Fibroblast of the conjunctiva (primary cell): Measurements from ENCODE around the gene PSAPL1.

Experiments used
- DNase-seq: peaks from one replicate; pipeline ENCODE4 v3.0.0-alpha.2; 2010; ENCODE audit warnings: low read depth

The PSAPL1 gene

GRCh38 chr4:7434766-7435150 is at the start of gene PSAPL1:
PSAPL1 (minus strand) TSS chr4:7434930; CDS start chr4:7434879, 51 bp downstream.
- DNase-seq = no peak

DNA sequence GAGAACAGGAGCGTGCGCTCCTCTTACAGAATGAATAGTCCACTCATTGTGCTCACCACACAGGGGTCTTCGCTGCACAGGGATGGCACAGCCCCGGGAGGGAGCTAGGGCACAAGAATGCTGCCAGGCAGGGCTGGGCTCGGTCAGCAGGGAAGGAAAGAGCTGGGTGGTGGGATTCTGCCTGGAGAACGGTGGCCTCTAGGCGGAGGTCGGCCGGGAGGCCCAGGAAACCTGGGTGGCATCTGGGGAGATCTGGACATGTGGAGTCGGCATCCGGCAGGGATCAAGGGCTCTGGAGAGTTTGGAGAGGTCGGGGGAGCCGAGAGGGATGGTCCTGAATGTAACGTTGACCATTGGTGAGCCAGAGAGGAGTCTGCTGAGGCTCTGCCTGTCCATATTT is 46.5 kb upstream of the PSAPL1 start:
- DNase-seq = no peak

GRCh38 chr4:7480423-7480822 is 45.7 kb upstream of the PSAPL1 start:
- DNase-seq = no peak

DNA sequence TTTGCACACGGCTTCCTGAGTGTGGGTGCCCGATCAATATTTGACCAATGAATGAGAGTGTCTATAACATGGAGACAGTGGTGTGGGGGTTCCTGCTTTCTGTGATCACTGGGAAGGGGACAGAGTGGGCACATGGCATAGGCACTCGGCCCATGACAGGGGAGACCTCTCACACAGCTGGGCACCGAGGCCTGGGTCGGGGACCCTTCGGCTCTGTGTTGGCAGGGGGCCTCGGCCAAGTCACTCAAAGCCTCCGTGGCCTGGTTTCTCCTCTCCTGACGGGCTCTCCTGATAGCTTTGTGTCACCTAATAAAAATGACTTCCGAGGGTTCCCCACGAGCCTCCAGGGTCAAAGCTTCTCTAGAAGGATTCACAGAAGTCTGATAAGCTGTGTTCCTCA is 43.9 kb upstream of the PSAPL1 start:
- DNase-seq = no peak

- no peak for DNase-seq
Observed at GRCh38 chr4:7477695-7478094, 43.0 kb upstream of the PSAPL1 start.

GRCh38 chr4:7476820-7477219 is 42.1 kb upstream of the PSAPL1 start:
- no peak for DNase-seq

- DNase-seq = no peak
Observed at GRCh38 chr4:7475207-7475606, 40.5 kb upstream of the PSAPL1 start.

GRCh38 chr4:7474320-7474719 is 39.6 kb upstream of the PSAPL1 start:
- no peak for DNase-seq

DNA sequence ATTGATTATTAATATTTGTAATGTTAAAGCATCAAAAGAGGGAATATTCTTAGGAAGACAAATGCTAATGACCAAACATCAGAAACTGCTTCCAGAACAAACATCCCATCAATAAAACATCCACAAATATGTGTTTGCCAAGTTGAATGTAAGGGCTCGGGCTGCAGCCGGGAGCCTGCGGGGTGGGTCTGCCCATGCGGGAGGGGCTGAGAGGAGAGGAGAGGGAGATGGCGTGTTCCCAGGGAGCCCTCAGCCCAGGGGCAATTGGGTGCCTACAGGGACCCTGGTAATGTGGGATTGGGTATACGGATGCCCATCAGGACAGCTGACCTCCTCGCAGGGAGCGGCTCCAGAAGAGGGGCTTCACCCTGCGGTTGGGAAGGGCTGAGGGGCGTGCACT is 38.4 kb upstream of the PSAPL1 start:
- DNase-seq = no peak

GRCh38 chr4:7472442-7473013 is 37.8 kb upstream of the PSAPL1 start:
- DNase-seq = no peak

DNA sequence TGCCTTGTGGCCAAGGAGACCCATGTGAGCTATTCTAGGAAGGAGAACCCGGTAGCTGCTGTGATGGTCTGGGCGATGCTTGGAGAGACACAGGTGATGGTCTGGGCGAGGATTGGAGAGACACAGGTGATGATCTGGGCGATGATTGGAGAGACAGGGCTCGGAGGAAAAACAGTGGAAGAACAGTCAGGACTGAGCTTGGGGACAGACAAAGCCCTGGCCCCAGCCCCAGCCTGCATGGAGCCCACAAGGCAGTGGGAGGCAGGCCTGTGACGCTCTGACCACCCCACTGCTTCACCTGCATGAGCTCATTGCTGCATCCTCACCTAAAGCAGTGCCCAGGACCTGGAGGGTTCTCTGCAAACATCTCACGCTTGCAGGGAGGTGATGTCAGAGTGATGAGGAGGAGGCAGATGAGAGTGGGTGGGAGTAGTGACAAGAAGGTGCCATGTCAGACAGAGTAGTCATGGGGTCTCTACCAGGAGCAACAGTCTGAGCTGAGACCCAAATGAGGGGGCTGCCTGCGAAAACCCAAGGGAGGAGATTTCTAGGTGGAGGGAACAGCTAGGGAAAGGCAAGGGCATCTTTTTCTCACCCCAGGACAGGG is 35.9 kb upstream of the PSAPL1 start:
- no peak for DNase-seq

GRCh38 chr4:7470111-7470510 is 35.4 kb upstream of the PSAPL1 start:
- DNase-seq = no peak

GRCh38 chr4:7469023-7469422 is 34.3 kb upstream of the PSAPL1 start:
- no peak for DNase-seq

GRCh38 chr4:7467471-7467870 is 32.7 kb upstream of the PSAPL1 start:
- no peak for DNase-seq

- DNase-seq = no peak
Observed at GRCh38 chr4:7466904-7467303, 32.2 kb upstream of the PSAPL1 start.

- DNase-seq = no peak
Observed at GRCh38 chr4:7466215-7466614, 31.5 kb upstream of the PSAPL1 start.

- DNase-seq = no peak
Observed at GRCh38 chr4:7465017-7465416, 30.3 kb upstream of the PSAPL1 start.

DNA sequence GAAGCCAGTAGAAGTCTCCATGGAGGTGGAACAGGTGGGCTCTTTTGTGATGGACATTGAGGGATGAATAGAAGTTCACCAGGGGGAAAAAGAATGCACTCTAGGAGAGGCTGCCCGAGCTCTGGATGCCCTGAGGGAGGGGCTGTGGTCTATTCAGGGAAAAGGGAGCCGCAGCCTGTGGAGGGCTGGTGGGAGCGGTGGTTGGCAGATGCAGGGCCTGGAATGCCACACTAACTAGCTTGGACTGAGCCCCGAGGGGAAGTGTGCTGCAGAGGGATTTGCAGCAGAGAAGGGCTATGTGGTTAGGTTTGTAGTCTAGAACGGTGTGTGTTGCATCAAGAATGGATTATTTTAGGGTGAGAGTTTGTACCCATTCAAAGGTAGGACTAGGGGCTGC is 29.5 kb upstream of the PSAPL1 start:
- DNase-seq = no peak

DNA sequence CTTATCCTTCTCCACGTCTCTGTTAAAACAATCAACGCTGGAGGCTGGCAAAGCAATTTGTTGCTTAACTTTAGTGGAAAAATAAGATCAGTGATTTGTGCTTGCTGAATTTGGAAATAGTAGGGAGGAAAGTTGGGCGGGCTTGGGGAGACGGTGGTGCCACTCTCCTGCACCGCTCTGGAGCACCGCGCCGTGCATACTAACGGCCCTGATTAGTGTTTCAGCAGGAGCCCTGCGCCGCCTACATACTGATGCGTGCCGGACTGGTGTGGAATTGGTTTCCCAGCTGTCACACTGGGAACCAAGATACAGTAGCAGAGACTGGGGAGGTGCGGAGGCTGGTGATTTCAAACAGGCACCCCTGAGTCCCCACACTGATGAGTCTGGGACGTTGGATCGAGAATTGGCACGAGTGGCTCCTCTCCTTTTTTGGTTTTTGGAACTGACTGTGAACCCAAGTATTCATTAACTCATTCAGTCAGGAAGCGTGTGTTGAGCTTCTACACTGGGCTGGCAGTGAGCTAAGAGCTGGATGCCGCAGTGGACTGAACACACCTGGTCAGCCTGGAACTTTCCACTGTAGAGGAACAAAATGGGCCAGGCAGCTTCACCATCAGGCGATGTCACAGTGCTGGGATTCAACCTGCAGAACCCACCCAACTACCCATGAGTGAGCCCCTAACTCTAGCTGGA is 29.0 kb upstream of the PSAPL1 start:
- no peak for DNase-seq

GRCh38 chr4:7462509-7462971 is 27.8 kb upstream of the PSAPL1 start:
- DNase-seq = no peak

GRCh38 chr4:7461230-7461629 is 26.5 kb upstream of the PSAPL1 start:
- DNase-seq = no peak

DNA sequence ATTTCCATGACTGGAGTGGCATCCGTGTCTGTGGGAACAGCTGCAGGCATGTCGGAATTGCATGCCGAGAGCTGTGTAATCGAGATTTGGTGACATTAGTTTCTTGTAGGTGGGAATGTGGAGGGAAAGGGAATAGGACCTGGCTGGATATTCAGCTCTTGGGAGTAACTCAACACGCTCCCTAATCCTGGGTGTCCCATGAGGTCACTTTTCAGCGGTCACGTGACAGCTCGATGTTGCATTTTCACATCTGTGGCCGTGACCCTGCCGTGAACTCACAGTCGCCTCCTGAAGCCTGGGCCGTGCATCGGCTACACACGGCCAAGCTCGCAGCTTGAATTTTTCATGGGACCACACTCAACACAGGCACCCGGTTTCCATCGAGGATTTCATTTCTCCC is 25.8 kb upstream of the PSAPL1 start:
- DNase-seq = no peak

GRCh38 chr4:7459471-7459870 is 24.7 kb upstream of the PSAPL1 start:
- no peak for DNase-seq

DNA sequence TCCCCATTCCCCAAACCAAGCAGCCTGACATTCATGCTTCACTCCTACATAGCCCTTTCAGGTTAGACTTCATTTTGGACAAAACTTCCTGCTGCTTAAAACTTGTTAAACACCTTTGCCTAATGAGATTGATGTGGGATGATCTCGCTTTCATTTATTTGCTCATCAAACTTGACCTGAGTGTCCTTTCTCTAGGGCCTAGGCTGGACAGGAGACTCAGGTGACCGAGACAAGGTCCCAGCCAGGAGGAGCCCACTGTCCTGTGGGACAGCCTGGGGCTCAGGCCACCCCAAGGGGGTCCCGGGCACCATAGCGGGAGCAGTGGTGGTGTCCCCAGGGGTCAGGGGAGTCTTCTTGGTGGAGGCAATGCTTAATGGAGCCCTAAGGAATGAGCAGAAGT is 23.7 kb upstream of the PSAPL1 start:
- DNase-seq = no peak
